Measurements from ENCODE around the gene SLC26A1.

The SLC26A1 gene

DNA sequence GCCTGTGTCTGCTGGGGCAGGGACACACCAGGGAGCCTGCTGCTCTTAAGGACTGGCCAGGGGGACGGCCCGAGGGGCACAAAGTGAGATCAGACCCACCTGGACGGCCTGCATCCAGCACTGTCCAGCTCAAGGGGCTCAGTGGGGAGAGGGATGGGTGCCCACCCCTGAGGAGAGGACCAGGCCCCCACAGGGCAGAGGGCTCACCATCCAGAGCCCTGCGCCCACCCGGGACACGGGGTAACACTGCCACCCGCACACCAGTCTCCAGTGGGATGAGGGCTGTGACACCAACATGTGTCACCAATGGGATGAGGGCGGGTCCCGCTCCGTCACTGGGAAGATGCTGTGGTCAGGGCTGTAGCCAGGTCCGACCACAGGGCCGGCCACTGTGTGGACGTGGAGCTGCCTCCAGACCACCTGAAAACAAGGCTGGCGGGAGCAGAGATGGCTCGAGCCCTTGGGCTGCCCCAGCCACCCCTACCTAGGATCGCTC is 33.0 kb downstream of the SLC26A1 start:
- TF ChIP-seq ZNF274 (IDR thresholded peaks at IDR 0.05; ENCODE audit: low read depth, low read length), result no peak
- H3K4me3 ChIP-seq (ENCODE audit: low read length), result no peak overlapping the region

DNA sequence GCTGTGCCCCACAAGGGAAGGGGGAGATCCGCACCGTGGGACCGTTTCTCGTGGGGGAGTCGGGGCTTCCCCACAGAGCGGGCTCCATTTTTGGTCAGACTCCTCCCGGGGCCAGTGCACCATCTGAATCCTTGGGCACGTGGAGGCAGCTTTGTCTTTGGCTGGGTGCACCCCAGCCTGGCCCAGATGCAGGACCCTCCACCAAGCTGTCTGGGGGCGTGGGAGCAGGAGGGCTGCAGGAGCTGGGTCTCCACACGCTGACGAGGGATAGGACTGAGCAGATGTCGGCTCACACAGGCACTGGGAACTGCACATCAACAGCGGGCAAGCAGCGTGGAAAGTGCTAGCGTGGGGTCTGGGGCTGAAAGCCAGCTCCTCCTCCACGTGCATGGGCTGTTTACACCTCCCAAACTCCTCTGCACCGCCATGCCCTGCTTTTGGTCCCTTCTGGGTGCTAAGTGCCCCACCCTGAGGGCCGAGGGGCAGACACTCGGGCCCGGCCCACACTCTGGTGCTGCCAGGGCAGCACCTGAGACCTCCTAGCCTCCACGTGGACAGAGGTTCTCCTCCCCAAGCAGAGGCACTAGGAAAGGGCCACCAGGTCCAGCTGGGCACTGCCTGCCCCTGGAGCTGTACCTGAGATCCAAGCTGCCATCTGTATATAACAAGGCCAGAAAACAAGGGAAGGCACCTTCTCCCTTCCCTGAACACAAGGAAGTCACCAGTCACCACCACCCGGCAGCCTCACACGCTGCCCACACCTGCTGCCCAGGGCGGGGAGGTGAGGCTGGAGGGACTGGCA is 33.7 kb downstream of the SLC26A1 start:
- no peak overlapping the region for H3K4me3 ChIP-seq (ENCODE audit: low read length)
- no peak for TF ChIP-seq ZNF274 (IDR thresholded peaks at IDR 0.05; ENCODE audit: low read depth, low read length)

DNA sequence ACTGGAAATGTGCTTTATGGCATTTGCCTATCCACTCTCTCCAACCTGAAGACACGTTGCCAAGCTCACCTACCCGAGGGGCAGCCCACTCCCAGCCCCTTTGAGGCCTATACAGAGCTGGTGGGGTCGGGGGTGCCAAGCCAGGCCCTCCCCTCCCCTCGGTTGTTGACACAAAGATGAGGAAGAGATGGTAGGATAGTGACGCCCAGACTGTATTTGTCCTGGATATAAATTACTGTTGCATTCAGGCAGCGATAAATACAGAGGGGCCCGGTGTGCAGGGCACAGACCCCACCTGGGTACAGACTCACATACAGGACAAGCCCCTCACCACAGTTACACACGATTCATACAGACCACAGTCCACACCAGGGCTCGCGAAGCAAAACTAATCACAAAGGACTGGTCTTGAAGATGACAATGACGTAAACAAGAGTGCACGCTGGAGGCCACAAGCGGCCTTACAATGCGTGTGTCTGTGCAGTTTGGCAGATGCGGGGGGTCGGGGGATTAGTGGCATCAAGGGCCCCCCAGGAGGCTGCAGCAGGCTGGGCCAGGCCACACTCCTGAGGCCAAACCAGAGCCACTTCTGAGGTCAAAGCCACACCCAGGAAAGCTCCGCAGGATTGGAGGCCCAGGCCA is 34.4 kb downstream of the SLC26A1 start:
- H3K4me3 ChIP-seq (ENCODE audit: low read length), result no peak overlapping the region
- TF ChIP-seq ZNF274 (IDR thresholded peaks at IDR 0.05; ENCODE audit: low read depth, low read length), result no peak

DNA sequence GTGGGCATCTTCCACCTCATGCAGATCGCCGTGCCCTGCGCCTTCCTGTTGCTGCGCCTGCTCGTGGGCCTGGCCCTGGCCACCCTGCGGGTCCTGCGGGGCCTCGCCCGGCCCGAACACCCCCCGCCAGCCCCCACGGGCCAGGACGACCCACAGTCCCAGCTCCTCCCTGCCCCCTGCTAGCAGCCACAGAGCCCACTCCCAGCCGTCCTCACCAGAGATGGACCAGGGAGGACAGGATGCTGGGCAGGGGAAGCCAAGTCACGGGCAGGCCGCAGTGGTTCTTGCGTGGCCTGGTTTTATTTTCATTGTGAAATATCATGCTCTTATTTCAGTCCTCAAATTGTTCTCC is 34.9 kb downstream of the SLC26A1 start:
- H3K4me3 ChIP-seq (ENCODE audit: low read length), result no peak overlapping the region
- TF ChIP-seq ZNF274 (IDR thresholded peaks at IDR 0.05; ENCODE audit: low read depth, low read length), result no peak

DNA sequence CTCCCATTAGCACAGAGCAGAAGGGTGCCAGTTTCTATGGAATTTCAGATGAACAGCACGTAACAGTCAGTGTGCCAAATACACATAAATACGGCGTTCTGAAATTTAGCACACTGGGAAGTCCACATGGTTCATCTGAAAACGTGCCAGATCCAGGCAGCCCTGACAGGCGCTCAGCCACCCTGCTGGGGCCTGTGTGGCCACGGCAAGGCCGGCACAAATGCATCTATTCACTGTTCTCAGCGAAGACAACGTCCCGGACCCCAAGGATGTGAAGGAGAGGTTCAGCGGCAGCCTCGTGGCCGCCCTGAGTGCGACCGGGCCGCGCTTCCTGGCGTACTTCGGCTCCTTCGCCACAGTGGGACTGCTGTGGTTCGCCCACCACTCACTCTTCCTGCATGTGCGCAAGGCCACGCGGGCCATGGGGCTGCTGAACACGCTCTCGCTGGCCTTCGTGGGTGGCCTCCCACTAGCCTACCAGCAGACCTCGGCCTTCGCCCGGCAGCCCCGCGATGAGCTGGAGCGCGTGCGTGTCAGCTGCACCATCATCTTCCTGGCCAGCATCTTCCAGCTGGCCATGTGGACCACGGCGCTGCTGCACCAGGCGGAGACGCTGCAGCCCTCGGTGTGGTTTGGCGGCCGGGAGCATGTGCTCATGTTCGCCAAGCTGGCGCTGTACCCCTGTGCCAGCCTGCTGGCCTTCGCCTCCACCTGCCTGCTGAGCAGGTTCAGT is 35.5 kb downstream of the SLC26A1 start:
- no peak overlapping the region for H3K4me3 ChIP-seq (ENCODE audit: low read length)
- no peak for TF ChIP-seq ZNF274 (IDR thresholded peaks at IDR 0.05; ENCODE audit: low read depth, low read length)

DNA sequence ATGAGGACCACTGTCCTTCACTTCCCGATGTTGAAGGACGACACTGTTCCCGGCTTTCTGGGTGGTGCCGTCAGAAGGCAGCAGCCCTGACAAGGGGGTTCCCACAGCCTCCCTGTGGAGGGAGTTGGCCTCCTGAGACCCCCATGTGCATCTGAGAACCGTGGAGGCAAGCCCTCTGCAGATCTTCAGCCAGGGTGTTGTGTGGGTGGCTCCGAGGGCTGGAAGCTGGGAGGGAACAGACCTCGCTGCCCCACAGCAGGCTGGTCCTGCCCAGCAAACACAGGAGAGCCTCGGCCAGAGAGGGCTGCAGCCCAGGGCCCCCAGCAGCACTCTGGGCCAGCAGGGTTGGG is 36.0 kb downstream of the SLC26A1 start:
- no peak for TF ChIP-seq ZNF274 (IDR thresholded peaks at IDR 0.05; ENCODE audit: low read depth, low read length)

DNA sequence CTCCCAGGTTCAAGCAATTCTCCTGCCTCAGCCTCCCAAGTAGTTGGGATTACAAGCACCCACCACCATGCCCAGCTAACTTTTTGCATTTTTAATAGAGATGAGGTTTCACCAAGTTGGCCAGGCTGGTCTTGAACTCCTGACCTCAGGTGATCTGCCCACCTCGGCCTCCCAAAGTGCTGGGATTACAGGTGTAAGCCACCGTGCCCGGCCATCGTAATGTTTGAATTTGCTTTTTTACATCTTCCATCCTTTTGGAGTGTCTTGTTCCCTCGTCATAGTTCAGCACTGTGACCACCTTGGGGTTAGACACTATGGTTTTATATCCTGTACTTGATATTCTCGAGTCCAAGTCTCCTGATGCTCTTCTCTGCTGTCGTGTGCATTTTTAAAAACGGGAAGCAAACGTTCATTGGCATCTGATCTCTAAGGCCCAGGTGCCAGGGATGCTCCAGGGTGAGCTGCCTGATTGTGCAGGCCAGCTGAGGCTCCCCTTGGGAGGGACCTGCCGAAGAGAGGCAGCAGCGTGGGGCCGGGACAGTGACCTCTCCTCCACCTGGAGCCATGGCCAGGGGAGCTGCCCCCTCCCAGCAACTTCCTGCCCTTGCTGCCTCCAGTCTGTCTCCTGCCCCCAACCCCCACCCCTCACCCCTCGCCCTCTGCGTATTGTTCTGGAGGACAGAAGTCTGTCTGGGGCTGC is 36.5 kb downstream of the SLC26A1 start:
- H3K4me3 ChIP-seq (ENCODE audit: low read length), result no peak overlapping the region
- no peak for TF ChIP-seq ZNF274 (IDR thresholded peaks at IDR 0.05; ENCODE audit: low read depth, low read length)

More for the DNA sequence above, 36.0 kb downstream of the SLC26A1 start:
- H3K4me3 ChIP-seq (ENCODE audit: low read length), result no peak overlapping the region

DNA sequence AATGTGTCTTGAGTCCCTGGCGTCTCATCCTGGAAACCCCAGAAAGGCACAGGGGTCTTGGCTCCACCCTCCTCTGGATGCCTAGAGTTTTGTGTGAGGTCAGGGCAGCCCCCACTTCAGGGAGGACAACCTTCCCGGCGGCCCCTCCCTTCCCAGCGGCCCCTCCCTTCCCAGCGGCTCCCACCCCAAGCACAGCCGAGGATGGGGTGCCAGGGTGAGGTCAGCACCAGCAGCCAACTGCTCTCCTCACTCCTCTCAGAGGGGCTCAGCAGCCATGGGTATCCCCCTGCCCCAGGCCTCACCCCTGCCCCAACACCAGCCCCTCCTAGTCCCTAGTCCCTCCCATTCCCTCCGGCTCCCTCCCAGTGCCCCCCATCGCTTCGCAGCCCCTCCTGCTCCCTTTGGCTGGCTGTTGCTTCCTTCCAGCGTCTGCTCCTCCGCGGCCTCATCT is 37.2 kb downstream of the SLC26A1 start:
- no peak for TF ChIP-seq ZNF274 (IDR thresholded peaks at IDR 0.05; ENCODE audit: low read depth, low read length)
- no peak overlapping the region for H3K4me3 ChIP-seq (ENCODE audit: low read length)

DNA sequence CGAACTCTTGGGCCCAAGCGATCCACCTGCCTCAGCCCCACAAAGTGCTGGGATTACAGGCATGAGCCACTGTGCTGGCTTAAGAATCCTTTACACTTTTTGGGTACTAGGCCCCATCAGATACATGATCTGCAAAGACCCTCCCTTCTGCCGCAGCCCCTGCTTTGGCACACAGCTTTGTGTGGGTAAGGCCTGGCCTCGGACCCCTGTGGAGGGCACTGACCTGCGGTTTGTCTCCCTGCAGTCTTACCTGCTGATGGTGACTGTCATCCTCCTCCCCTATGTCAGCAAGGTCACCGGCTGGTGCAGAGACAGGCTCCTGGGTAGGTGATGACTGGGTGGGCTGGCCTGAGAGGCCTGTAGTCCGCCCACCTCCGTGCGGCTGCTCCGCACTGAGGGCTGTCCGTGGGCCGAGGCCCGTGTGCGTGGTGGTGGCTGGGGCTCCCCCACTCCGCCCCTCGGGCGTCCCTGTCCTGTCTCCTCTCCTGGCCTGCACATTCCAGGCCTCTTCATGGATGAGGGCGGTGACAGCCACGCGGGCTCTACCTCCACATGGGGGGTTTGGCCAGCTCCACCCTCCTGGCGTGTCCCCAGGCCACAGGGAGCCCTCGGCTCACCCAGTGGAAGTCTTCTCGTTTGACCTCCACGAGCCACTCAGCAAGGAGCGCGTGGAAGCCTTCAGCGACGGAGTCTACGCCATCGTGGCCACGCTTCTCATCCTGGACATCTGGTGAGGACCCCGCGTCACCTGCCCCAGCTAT is 37.9 kb downstream of the SLC26A1 start:
- no peak for TF ChIP-seq ZNF274 (IDR thresholded peaks at IDR 0.05; ENCODE audit: low read depth, low read length)
- H3K4me3 ChIP-seq (ENCODE audit: low read length), result no peak overlapping the region

DNA sequence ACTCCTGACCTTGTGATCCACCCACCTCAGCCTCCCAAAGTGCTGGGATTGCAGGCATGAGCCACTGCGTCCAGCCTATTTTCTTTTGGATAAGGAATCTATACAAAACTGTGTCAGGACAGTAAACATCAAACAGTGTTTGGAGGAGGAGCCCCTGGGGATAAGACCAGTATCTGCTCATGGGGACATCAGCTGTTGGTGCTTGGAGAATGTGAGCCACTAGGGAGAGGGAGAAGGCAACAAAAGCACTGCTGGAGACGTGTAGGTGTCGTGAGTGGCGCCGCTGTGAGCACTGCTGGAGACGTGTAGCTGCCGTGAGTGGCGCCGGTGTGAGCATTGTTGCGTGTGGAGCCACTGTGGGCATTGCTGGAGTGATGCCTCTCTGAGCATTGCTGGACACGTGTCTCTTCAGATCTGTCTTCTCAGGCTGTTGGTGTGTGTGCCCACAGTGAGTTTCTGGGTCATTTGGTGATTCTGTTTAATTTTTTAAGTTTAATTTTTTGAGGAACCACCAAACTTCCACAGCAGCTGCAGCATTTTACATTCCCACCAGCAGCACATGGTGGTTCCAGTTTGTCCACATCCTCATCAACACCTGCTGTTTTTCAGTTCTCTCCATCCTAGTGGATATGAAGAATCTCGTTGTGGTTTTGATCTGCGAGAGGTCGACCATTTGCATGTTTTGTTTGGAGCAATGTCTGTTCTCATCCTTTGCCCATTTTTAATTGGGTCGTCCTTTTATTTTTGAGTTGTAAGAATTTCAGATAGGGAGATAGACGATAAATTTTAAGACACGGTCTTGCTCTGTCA is 38.8 kb downstream of the SLC26A1 start:
- TF ChIP-seq ZNF274 (IDR thresholded peaks at IDR 0.05; ENCODE audit: low read depth, low read length), result no peak
- H3K4me3 ChIP-seq (ENCODE audit: low read length), result no peak overlapping the region

DNA sequence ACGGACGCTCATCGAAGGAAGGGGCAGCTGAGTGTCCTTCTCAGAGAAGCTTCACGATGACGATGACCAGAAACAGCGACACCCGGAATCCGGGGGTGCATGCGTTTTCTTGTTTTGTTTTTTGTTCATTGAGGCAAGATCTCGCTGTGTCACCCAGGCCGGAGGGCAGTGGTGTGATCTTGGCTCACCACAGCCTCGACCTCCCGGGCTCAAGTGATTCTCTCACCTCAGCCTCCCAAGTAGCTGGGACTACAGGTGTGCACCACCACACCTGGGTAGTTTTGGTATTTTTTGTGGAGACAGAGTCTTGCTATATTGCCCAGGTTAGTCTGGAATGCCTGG is 39.7 kb downstream of the SLC26A1 start:
- no peak overlapping the region for H3K4me3 ChIP-seq (ENCODE audit: low read length)
- TF ChIP-seq ZNF274 (IDR thresholded peaks at IDR 0.05; ENCODE audit: low read depth, low read length), result no peak

DNA sequence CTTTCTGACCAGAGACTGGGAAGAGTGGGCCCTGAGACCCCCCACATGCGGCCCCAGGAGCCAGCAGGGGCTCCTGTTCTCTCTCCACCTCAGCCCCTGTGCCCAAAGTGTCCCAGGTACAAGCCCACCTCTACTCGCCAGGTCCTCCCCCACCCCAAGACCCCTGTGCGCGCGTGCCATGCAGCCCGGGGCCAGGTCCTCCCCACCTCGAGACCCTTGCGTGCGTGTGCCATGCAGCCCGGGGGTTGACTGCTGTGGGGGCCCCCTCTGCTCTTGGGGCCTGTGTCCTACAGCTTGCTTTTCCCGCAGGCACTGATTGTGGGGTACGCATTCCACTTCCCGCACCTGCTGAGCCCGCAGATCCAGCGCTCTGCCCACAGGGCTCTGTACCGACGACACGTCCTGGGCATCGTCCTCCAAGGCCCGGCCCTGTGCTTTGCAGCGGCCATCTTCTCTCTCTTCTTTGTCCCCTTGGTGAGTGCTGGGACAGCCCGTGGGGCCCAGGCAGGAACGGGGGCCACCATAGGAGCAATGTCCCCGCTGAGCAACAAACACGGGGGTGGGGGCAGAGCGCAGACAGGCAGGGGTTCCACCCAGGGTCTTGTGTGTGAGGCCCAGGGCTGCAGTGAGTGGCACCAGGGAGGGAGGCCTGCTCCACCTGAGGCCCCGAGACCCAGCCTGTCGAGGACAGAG is 40.2 kb downstream of the SLC26A1 start:
- no peak overlapping the region for H3K4me3 ChIP-seq (ENCODE audit: low read length)
- no peak for TF ChIP-seq ZNF274 (IDR thresholded peaks at IDR 0.05; ENCODE audit: low read depth, low read length)

Data from GM08714 (cell line).